ENCODE measurements around the gene BTG2.

The BTG2 gene

DNA sequence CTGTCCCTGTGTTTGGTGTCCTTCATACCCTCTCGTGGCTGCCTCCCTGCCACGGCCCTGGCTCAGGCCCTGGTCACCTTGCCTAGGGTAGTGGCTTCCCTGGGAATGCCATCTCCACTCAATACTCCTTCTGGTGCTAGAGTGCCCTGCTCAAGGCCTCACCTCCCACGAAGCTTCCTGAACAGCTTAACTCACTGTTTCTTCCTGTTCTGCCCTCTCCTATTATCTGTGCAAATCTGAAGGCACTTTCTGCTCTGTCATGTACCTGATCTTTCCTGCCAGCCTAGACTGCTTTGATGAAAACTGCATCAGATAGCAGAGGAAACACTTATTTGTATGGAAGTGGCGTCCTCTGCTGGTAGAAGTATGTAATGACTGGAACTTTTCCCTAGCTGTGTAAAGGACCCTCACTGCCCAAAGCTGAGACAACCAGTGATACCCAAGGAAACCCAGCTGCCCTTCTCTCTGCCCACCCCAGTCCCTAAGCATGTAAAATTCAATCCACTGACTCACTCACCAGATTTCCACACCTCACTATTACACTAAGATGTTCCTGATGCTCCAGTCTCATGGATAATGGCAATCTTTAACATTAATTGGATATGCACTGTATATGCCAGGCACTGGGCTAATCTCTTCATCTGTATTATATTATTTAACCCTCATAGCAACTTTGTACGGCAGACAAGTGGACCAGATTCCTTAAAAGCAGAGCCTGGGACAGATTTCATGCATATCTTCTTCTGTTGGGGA lies 36.2 kb upstream of the BTG2 start:
- TF ChIP-seq, protein P1, sequence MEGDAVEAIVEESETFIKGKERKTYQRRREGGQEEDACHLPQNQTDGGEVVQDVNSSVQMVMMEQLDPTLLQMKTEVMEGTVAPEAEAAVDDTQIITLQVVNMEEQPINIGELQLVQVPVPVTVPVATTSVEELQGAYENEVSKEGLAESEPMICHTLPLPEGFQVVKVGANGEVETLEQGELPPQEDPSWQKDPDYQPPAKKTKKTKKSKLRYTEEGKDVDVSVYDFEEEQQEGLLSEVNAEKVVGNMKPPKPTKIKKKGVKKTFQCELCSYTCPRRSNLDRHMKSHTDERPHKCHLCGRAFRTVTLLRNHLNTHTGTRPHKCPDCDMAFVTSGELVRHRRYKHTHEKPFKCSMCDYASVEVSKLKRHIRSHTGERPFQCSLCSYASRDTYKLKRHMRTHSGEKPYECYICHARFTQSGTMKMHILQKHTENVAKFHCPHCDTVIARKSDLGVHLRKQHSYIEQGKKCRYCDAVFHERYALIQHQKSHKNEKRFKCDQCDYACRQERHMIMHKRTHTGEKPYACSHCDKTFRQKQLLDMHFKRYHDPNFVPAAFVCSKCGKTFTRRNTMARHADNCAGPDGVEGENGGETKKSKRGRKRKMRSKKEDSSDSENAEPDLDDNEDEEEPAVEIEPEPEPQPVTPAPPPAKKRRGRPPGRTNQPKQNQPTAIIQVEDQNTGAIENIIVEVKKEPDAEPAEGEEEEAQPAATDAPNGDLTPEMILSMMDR (IDR thresholded peaks at IDR 0.05; ENCODE audit: low read depth, low read length) = peak; percentile 91
- peak; percentile 49 for DNase-seq (ENCODE audit: extremely low read depth, low read depth)

DNA sequence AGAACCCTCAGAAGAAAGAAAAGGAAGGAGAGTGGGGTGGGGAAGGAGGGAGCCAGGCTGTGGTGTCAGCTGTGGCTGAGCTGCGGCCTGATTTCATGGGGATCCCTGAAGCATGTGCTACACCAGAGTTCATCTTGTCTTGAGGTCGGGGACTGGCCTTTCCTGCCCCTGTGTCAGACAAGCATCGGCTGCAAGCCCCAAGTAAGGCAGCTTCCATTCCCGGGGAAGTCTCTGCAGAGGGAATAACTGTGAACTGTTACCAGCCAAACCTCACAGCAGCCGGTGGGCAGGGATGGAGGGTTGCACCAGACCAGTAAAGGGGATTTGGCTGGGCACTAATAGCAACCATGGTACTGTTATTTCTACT lies 35.7 kb upstream of the BTG2 start:
- no peak for DNase-seq (ENCODE audit: extremely low read depth, low read depth)
- TF ChIP-seq, protein P1 (IDR thresholded peaks at IDR 0.05; ENCODE audit: low read depth, low read length) = no peak

DNA sequence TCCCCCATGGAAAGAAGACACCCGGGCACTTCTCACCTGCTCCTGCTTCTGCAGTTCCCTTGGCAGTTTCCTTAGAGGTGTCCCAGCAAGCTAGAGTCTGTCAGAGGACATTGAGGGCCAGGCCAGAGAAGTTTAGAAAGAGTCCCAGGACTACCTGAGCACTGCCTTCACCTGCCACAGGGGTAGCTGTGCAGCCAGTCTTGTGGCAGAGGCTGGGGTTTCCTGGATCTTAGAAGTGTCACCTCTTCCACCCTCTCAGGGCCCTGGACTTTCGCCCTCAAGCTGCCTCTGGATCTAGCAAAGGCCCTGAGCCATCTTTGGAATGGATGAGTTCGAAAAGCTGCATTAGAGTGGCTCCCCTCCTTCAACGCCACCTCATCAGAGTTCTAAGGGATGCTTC lies 34.9 kb upstream of the BTG2 start:
- no peak for DNase-seq (ENCODE audit: extremely low read depth, low read depth)
- TF ChIP-seq, protein P1 (IDR thresholded peaks at IDR 0.05; ENCODE audit: low read depth, low read length) = no peak

DNA sequence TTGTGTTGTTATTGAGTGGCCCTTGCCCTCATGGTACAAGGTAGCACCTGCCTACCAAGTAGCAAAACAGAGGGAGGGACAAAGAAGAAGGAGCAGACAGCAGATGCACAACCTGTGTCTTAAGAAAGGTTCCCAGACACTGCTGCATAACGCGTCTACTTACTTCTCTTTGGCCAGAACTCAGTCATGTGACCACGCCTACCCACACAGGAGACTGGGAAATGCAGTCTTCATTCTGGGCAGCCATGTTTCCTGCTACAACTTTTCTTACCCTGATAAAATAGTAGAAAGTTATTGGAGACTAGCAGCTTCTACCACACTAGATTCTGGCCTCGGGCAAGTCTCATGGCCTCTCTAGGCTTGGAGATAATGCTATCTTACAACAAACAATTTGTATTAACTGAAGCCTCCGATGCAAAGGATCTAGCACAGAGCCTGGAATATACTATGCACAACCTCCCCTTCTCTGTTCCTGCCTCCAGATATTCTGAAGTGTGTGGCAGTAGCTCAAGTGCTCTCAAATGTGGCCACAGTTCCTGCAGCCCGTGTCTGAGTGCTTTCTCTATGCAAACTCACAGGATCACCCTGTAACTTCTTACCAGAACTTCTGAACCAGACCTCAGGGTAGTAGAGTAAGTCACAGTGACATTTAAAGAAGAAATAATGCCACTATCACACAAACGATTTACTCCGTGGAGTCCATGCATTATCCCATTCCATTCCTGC lies 34.1 kb upstream of the BTG2 start:
- TF ChIP-seq, protein P1 (IDR thresholded peaks at IDR 0.05; ENCODE audit: low read depth, low read length) = no peak
- no peak for DNase-seq (ENCODE audit: extremely low read depth, low read depth)

DNA sequence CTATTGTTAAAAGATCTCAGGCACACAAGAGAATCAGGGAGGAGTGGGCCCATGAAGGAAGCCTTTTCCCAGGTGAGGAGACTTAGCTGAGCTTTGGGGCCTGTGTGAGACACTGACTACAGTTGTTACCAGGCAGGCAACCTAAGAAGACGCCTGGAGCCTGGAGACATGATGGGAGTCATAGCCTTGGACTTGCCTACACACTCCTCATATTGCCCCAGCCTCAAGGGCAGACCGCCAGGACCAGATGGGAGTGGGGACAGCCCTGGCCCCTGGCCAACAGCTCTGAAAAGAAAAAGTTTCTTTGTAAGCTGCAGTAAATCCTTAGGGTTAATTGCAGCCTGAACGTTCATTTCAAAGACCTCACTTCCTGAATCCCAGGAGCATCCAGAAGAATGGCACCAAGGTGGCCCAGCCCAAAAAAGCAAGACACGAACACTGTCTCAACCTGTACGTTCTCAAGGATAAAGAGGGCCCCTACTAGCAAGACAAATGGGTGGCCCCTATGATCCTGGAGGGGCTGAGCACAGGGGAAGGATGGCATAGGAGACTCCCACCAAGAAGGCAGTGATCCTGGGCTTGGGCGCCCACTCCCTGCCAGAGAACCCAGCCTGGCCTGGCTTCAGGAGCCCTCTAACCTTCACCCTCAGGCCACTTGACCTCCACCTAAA lies 33.2 kb upstream of the BTG2 start:
- TF ChIP-seq, protein P1 (IDR thresholded peaks at IDR 0.05; ENCODE audit: low read depth, low read length) = no peak
- DNase-seq (ENCODE audit: extremely low read depth, low read depth) = no peak

DNA sequence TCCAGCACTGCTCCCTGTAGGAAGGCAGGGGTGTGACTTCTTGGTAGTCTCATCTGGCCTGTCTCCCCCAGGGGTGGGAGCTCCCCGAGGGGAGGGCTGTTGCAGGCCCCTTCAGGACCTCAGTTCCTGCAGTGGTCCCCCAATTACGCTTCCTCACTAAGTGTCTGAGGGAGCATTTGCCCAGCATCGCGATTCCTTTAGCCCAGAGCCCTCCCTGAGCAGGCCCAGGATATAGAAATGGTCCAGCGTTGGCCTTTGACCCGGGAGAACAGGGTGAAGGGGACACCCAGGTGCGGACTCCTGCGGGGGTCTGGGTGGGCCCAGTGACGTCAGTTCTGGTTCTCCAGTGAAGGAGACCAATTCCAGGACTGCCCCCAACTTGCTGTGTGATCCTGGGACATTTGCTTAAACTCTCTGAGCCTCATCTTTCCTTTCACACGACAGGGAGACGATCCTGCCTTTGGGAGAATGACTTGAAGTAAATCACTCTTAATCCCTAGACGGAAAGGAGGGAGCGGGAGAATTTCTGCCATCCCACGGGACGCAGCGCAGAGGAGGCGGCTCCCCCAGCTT lies 32.6 kb upstream of the BTG2 start:
- DNase-seq (ENCODE audit: extremely low read depth, low read depth) = no peak
- TF ChIP-seq, protein P1 (IDR thresholded peaks at IDR 0.05; ENCODE audit: low read depth, low read length) = no peak
